GM19372 (cell line): Measurements from ENCODE around the gene C9orf78.
A peak's percentile ranks its signal among the peaks of the same experiment; 100 is the strongest.

ENCODE experiments used
- ATAC-seq: cut with Tn5 transposase; IDR thresholded peaks from one replicate; pipeline ENCODE4 v1.9.1; 2021; ENCODE audit warnings: mild to moderate bottlenecking, low read depth, moderate library complexity; ENCODE audit not compliant: unreplicated experiment

The C9orf78 gene

DNA sequence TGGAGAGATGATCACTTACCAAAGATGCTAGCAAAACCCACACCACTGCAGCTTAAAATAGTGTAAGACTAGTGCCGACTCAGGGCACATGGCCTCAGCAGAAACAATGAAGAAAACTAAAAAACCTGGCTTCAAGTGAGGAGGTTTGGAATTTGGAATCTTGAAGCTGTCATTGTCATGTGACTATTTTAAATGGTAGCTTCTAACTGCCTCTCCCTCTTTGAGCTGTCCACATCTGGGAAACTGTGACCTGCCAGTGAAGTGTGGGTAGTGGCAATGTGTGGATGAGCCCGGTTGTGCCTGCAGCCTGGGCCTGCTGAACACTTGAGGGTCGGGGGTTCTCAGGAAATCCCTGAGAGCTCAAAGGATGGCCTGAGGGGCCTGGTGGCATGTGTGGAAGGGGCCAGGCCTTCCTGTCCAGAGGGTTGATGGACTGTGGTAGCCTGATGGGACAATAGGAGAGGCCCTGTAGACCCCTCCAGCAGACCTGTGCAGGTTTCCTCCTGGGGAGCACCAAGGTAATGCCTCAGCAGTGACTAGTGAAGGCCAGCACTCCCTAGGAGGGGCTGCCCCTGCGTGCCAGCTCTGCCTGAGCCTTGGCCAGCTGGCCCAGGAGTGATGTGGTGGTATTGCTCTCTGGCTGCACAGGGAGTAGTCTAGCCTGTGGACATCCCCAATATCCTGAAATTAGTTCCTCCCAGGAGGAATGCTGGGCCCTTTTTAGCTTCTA is 13.8 kb upstream of the C9orf78 start:
- ATAC-seq: no peak

DNA sequence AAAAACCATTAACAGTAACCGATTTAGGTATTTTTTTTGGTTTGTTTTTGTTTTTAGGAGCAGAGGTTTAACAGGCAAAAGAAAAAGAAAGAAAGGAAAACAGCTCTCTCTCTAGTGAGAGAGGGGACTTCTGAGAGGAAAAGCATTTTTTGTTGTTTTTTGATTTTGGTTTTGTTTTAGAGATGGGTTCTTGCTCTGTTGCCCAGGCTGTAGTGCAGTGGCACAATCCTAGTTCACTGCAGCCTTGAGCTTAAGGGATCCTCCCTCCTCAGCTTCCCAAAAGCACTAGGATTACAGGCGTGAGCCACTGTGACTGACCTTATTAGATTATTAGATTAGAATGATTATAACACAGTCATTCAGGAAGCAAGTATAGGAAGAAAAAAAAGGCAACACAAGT is 10.3 kb upstream of the C9orf78 start:
- ATAC-seq: no peak

DNA sequence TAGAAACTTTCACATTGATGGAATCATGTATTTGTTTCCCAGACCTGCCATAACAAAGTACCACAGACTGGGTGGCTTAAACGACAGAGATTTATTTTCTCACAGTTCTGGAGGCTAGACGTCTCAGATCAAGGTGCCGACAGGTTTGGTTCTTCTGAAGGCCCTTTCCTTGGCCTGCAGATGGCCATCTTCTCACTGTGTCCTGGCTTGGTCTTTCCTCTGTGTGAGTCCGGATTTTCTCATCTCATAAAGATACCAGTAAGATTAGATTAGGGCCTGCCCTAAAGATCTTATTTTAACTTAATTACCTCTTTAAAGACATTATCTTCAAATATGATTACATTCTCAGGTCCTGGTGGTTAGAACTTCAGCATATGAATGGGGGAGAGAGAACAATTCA is 6.0 kb upstream of the C9orf78 start:
- no peak for ATAC-seq

DNA sequence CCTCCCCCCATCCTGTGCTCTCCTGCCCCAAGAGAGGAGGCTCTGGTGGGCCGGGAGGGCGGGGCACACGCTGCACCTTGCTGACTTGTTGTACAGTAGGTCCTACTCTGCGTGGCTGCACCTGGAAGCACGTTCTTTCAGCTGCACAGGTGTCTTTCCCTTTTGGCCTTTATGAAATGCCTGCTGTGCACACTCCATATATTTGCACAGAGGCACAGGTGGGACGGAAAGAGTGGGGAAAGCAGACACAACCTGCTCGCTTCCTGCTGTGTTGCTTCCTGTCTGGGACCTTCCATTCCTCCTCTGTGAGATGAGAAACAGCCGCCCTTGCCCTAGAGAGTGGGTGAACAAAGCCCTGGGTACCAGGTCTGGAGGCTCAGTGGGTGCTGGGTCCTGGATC is 5.0 kb upstream of the C9orf78 start:
- no peak for ATAC-seq

DNA sequence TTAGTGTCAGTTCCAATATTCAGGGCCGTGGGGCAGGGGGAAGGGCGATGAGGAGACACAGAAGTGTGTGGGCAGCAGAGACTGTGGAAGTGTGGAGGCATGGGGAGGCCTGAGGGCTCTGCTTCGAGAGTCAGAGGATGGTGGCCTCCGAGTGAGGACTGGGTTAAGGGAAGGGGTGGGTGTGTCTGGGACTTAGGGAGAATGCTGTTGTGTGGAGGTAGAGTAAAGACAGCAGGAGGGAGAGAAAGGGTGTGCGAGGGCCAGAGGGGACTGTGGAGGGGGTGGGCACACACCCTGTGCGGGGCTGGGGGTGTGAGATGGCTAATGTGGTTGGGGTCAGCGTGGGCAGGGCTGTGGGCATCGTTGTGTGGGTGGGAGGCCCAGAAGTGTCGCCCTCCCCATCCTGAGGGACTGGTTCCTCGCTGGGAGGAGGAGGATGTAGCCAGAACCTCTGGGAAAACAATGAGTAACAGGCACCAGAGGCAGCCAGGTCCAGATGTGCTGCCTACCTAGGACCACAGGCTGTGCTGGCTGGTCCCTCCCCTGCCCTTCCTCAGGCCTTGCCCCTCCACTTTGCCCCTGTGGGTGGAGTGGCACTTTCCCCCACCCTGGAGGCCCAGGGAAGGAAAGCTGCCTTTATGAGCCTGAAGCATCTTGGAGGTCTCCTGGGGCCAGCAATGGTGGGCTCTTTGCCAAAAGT is 4.4 kb upstream of the C9orf78 start:
- no peak for ATAC-seq

DNA sequence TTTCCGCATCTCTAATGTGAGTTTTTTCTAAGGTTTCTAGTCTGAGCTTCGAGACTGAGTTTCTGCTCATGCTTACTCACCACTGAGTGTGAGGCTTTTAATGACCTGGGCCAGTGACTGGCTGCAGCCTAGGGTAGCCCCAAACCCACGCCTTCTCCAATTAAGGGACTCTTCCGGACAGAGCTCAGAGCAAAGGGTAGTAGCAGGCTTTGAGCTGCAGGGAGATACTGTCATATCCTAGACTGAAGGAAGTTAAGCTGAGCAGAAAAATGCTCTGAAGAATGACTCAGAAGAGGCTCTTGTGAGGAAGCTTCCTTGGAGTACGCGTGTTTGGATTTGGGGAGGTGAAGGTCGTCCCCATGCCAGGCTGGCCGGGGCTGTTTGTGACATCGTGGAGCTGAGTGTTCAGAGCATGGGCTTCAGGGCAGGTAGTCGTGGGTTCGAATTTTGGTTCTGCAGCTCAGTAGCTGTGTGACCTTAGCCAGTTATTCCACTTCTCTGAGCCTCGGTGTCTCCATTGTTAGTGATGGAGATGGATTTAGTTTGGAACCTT is 3.7 kb upstream of the C9orf78 start:
- no peak for ATAC-seq

DNA sequence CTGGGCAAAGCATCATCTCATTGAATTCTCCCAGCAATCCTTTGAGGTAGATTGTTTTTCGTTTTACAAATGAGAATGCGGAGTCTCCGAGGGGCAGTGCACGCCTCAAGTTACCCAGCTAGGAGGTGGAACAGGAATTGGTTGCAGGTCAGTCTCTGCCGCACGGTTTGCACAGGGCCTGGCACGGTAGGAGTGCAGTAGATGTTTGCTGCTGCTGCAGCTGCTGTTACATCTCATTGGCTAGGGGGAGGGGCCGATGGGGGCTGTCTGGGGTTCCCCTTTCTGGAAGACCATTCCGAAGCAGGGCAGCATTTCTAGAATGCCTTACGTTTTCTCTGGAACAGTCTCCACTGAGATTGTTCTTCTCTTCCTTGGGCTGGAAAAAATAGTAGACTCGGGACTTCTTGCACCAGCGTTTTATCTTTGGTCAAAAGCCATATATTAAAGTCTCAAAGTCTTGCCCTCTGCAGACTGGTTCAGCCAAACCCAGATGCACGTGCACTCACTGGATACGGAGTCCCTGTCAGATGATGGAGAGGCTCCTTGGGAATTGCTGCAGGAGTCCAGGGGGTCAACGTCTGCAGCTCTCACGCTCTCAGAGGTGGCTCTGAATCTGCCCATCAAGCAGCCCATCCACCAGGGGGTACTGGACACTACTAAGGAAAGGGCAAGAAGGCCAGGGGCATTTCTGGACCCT is 1.4 kb upstream of the C9orf78 start:
- no peak for ATAC-seq

DNA sequence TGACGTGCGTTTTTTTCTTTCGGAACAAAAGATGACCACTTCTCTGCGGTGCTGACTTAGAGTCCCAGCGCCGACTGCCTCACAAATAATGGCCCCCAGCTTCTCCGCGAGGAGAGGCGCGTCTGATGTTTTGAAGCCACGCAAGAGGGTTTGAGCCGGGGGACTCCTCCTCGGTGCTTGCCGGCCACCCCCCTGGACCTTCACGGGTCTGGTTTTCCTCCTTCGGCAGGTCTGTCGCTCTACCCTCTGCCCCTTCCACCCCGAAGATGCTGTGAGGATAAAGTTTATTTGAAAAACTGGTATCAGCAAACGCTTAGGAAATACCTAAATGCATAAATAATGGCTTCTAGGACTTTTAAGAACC is 767 bp upstream of the C9orf78 start:
- ATAC-seq: no peak

DNA sequence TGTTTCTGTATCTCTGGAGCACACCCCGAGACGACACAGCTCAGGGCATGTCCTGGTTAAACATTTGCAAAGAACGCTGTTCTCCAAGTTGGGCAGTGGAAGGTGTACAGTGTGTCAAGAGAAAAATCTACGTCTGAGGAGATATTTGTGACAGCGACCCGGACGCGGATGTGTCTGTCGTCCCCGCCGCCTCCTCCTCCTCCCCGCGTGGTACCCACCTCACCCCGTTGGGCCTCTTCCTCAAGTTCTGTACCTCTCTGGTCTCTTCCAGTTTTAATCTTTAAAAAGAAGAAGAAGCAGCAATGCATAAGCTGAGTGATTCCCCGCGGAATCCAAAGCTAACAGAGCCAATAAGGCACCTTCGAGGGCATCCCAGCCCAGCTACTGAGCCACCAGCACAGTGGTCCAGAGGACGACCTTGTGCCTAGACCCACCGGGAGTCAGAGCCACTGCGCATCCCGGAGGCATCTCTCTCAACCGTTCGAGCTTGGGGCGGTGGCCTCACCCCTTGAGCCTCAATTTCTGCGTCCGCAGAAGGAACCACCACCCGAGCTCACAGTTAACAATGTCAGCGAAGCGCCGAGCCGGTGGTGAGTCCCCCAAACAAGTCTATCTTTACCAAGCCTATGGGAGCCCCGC is 467 bp downstream of the C9orf78 start:
- ATAC-seq: peak; percentile 25

DNA sequence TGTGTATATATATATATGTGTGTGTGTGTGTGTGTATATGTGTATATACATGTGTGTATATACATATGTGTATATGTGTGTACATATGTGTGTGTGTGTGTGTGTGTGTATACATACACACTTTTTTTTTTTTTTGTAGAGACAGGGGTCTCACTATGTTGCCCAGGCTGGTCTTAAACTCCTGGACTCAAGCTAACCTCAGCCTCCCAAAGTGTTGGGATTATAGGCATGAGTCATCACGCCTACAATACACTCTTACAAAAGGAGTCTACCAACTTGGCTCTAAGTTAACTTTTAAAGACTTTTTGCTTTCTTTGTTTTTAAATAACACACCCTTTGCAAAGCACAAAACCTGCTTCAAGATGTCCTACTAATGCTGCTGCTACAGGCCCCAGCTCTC is 2.1 kb downstream of the C9orf78 start:
- ATAC-seq: no peak

DNA sequence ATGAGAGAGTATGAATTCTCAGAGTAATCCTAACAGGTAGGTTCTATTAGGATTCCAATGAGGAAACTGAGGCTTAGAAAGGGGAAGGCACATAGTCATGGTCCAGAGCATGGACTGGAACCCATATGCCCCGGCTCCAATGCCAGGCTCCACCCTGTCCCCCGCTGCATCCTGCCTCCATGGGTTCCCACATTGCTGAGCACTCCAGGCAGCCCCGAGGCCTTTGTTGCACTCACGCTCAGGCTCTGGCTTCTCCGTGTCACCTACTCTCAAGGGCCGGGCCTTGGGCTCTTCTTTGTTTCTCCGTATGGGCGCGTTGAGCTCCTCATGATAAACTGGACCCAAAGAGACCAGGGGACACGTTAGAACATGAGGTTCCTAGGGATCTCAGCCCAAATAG is 6.1 kb downstream of the C9orf78 start:
- no peak for ATAC-seq

DNA sequence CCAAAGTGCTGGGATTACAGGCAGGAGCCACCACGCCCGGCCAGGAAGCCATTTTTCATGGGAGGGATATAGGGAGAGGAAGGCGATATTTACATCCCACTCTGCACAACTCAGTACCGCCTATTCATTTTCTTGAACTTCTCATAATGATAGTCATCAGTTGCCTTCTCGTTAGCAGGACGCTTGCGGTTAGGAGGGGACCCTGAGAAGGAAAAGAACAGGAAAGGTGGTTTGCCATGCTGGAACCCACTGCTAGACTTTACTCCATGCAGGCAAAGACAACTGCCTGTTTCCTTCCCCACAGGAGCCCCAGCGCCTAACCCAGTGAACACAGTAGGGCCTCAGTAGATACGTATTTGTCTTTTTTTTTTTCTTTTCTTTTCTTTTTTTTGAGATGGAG is 7.0 kb downstream of the C9orf78 start:
- no peak for ATAC-seq

DNA sequence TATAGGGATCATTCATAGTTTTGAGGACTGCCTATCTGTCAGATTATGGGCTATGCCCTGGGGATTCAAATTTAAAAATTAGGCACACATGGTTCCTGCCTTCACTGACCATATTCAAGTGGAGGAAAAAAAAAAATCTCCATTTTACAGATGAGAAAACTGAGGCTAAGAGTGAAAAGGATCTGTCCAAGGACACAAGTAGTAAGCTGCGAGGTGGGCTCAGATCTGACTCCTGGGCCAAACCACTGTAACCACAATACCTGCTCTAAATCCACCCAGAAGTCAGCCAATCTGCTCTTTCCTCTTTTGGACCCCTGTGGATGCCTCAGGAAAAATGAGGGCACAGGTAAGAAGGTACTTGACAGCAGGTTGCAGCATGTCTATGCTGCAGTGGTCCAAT is 8.3 kb downstream of the C9orf78 start:
- ATAC-seq: no peak

DNA sequence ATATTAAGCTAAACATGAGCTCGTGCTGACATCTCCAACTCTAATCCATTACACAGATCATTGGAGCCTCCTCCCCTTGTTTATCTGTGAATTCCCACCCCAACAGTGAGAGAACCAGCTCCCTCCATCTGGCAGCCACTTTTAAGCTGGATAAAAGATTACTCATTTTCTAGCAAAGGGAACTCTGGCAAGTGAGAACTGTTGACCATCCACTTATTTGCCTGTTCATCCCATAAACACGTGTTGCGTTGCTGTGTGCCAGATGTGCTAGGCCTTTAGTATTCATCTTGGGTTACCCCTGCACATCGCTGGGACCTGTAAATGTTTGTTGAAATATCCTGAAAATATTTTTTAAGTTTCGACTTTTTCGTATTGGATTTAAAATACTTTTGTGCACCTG is 8.7 kb downstream of the C9orf78 start:
- no peak for ATAC-seq

DNA sequence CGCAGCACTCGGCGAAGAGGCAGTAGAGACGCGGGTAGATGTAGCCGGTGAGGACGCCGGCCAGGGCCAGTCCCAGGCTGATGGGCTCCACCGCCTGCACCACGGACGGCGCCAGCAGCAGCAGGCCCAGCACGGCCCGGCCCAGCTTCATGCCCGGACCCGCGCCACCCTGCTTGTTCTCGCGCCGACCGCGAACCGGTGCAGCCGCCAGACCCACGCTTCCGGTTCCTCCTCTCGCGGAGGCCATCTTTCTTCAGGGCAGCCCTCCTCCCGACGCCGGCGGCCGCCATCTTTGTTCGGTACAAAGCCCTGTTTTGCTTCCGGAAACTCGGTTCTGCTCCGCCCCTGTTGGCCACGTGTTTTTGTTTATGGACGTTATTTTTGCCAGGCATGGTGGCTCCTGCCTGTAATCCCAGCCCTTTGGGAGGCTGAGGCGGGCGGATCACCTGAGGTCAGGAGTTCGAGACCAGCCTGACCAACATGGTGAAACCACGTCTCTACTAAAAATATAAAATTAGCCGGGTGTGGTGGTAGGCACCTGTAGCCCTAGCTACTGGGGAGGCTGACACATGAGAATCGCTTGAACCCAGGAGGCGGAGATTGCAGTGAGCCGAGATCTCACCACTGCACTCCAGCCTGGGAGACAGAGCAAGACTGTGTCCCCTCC is 11.0 kb downstream of the C9orf78 start, which contains the start of gene TOR1A:
TOR1A (minus strand) TSS at position 202 of the 667 bp plus-strand sequence; CDS start at position 151, 51 bp downstream.
- ATAC-seq: peak; percentile 95

DNA sequence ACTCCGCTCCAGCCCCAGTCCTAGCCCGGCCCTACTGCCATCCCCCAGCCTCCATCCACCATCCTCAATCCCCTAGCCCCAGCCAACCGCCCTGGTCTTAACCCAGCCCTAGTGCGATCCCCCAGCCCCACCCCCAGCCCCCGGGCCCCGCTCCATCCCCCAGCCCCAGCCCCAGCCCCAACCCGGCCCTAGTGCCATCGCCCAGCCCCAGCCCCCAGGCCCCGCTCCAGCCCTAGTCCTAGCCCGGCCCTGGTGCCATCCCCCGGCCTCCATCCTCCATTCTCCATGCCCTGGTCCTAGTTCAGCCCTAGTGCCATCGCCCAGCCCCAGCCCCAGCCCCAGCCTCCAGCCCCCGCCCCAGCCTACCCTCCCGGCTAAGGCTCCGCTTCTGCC is 11.5 kb downstream of the C9orf78 start:
- ATAC-seq: no peak

DNA sequence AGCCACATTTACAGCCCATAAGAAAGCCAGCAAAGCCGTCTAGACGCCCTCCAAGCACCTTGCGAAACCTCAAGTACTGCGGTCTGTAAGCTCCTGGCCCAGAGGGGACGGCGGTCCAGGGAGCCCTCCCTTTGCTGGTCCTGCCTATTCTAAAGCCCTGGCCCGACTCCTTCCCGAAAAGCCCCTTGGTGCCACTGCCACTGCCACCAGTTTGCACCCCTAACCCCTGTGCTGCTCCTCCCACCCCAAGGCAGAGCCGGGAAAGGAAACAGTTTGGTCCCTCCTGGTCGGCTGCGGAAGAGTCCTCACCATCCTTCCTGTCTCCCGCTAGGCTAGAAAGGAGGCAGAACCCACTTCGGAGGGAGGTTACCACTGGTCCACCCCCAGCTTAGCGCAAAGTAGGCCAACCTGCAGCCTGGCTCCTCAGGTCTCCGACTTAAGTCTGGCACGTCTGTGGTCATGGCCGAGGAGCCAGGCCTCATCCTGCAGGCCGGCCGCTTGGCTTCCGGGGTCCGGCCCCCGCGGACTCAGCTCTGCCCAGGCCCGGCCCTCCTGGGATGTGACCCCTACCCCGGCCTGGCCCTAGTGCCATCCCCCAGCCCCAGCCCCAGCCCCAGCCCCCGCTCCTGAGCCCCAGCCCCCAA is 12.1 kb downstream of the C9orf78 start:
- no peak for ATAC-seq

DNA sequence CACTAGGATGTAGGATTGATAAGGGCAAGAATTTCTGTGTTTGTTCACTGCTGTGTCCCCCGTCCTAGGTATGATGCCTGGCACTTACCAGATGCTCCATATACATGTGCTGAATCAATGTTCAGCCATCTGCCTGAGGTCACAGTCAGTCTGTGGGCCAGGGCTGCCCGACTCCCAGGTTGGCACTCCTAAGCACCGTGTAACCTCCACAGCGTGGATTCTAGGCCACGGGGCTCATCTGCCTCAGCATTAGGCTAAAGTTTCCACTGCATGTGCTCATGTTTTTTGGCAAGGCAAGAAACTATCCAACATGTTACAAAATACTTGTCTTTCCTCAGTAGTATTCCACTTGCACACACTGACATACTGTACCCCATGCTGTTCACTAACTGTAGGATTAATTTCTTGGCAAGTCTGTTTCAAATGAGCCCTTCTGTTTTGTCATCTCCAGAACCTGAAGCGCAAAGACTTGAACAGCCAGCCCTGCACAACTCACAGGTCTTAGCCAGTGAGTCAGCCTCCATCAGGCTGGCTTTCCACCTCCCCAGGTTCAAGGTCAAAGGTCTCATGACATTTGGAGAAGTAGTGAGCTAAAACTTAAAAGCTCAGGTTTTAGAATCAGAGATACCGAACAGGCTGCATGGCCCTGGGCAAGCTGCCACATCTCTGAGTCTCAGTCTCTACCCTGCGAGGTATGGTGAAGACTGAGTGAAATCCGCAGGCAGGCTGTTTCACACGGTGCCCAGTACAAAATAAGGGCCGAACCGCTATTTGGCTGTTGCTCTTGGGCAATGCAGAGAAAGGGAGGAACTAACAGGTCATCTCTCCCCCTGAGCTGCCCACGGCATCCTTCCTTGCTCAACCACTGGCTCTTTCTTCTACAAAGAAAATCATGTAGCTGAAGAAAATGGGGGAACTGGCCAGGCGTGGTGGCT is 18.3 kb downstream of the C9orf78 start:
- no peak for ATAC-seq

DNA sequence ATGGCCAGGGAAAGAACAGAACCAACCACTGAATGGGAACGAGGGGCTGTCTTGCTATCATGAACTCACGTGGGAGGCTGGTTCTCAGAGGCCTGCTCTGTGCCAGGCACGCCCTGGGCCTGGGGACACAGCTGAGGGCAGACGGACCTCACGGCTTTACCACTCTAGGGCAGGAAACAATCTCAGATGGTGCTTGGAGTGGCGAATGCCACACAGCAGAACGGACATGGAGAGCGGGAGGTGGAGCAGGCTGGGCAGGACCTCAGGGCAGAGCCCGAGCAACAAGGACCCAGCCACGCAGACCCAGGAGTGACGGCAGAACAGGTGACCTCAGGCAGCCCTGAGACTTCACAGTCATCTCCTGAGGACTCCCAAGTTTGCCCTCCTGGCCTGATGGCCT is 19.8 kb downstream of the C9orf78 start:
- no peak for ATAC-seq
